NOMO-1 (cell line): ENCODE measurements around the gene RGMA.

Experiments used
- DNase-seq, 2 experiments: peaks; one replicate each; lab custom pipeline; 2025; ENCODE audit not compliant: unreplicated experiment in 2 of 2; lab: John Stamatoyannopoulos, UW

Gene RGMA, protein sequence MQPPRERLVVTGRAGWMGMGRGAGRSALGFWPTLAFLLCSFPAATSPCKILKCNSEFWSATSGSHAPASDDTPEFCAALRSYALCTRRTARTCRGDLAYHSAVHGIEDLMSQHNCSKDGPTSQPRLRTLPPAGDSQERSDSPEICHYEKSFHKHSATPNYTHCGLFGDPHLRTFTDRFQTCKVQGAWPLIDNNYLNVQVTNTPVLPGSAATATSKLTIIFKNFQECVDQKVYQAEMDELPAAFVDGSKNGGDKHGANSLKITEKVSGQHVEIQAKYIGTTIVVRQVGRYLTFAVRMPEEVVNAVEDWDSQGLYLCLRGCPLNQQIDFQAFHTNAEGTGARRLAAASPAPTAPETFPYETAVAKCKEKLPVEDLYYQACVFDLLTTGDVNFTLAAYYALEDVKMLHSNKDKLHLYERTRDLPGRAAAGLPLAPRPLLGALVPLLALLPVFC

DNA sequence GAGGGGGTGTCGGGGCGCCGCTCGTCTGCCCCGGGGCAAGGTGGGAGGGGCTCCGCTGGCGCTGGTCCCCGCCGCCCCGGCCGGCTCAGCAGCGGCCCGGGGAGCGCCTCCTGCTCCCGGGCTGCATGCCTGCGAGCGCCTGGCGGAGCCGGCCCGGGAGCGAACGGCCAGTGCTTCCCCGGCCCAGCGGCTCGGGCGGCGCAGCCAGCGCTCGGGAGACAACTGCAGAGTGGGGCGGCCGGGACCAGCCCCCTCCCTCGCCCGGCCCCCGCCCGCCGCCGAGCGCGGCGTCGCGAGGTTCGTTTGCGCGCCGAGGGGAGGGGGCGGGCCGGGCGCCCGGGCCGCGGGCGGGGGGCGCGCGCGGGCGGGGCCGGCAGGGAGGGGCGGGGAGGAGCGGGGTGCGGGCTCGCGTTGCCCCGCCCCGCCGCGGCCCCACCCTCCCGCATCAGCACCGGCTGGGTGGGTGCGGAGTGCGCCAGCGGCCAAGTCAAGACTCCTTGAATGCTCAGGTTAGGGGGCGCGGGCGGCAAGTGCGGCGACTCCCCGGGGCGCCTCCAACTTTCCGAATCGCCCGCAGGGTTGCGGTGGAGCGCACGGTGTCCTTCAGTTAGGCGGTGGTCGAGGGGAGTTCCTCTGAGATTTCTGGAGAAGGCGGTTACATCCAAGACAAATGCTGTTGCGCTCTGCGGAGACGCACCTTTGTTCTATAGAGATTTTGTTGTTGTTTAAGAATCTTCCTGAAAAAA lies at the start of gene RGMA:
TSS of gene RGMA (minus strand) at position 231 of the 746 bp plus-strand sequence. CDS start 279 bp downstream, outside the sequence.
- peak in 1 of 2 experiments; percentile 12 for DNase-seq

DNA sequence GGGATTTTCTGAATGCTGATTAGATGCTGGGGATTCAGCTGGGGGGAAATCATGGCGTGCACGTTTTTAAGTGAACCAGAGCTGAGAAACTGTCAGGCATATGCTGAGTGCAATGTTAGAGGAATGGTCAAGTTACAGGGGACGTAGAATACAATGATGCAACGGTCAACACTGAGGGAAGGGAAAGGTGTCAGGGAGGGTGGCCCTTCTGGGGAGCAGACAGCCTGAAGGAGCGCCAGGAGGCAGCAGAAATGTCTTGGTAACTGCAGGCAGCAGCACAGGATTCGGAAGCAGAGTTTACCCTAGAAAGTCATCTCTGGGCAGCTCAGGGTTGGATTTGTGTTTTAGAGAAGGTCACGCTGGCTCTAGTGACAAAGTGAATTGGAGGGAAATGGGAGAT lies 47.6 kb upstream of the RGMA start:
- DNase-seq, result no peak

DNA sequence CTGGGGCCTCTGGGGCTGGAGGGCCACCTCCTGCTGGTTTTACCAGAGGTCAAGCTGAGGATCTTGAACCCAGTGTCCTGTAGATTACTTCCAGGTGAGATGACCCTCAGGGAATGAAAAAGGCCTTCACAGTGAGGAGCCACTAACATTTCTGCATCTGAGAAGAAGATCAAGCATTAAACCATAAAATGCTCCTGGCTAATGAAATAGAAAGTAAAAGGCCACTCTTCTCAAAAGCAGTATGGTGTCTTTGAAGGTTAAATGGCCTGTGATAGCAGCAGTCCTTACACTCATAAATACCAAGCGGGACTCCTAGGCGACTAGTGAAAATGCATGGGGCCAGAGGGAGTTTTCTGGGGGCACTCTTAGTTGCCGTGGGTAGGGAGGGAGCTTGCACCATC lies 47.0 kb upstream of the RGMA start:
- no peak for DNase-seq

DNA sequence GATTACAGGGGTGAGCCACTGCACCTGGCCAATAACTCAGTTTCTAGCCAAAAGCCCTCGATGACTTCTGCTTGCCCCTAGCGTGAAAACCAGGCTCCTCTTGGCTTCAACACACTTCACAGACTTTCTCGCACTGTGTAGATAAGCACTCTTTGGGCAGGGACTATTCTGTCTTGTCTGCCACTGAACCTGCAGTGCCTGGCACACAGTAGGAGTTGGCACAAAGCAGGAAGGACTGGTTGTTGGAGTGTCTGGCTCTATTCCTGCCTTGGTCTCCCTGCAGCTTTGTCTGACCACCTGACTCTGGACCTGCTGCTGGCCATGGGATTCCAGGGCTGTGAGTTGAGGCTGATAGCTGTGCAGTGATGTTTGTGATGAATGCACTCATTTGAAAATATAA lies 46.4 kb upstream of the RGMA start:
- no peak for DNase-seq

DNA sequence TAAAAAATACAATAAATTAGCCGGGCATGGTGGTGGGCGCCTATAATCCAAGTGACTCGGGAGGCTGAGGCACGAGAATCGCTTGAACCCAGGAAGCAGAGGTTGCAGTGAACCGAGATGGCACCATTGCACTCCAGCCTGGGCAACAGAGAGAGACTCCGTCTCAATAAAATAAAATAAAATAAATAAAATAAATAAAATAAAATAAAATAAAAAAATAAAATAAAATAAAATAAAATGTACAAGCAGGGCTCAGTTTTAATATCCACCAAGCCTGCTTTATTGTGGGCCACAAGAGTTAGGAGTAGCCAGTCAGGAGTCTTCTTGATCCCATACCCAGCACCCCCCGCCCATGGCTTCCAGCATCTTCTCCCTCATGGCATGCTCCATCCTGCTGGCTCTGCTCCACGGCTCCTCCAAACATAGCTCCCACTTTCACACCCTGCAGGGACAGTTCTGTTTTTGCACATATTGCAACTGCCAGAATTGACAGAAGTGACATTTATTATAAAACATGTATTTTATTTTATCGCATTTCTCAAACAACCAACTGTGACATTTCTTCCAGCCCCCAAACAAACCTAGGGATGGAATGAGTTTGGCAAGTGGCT lies 42.6 kb upstream of the RGMA start:
- DNase-seq, result no peak

DNA sequence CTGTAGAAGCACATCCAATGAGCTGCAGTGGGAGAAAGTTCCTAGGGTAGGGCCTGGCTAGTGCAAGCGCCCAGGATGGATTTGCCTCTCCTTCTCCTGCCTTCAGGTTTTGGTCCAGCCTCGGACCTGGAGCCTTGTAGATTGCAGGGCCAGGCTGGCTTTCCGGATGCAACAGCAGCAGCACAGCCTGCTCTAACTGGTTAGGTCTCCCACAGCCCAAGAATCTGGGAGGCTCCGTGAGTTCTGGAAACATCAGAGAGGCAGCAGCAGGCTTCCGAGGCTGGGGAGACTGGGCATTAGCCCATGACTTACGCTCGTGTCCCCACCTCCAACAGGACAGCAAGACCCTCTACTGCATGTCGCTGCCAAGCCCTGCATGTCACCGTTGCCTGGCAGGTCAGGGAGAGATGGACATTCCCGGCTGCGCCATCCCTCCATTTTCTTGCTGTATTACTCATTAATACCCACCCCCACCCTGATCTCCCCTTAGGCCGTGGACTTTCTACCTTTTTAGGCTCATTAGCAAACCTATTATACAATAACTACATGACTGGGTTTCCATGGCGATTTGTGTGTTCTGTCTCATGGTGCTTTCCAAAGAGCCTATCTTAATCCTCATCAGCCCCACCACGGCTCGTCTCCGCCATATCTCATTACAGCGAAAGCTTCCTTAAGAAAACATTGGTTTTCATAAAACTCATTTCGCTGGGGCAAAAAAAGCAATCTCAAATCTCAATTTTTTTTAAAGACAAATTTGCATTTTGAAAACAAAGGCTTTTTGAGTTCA lies 40.9 kb upstream of the RGMA start:
- DNase-seq, result no peak

DNA sequence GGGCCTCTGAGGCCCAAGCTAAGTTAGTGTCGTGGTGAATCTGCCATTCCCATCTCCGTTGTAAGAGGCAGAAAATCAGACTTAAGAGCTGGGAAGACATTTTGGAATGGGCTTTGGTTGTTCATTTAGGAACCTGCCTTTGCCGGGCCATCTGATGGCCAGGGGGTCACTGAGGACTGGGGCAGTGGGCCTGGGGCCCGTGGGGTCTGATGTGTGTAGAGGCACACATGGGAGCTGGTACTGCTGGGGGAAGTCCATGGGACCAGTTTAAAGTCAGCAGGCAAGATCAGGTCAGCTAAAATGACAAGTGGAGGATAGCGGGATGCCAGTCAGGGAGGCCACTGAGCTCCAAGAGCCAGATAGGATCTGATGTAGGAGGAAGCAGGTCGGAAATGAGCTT lies 38.3 kb upstream of the RGMA start:
- DNase-seq, result no peak

DNA sequence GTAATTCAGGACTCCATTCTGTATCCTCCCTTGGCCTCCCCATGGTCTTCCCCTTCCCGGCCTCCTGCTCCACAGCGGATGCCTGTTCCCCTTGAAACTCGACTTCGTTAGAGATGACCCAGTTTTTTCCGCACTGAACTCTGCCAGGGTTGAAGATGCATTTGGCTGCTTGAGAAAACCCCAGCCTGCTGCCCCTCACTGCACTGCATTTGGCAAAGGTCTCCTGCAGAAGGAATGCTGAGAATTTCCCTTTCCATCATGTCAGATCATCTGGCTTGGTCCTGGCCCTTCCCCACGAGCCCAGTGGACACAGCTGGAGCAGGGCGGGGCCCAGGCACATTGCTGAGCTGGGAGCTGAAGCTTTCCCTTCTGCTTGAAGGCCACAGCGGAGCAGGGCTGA lies 37.6 kb upstream of the RGMA start:
- DNase-seq, result no peak

DNA sequence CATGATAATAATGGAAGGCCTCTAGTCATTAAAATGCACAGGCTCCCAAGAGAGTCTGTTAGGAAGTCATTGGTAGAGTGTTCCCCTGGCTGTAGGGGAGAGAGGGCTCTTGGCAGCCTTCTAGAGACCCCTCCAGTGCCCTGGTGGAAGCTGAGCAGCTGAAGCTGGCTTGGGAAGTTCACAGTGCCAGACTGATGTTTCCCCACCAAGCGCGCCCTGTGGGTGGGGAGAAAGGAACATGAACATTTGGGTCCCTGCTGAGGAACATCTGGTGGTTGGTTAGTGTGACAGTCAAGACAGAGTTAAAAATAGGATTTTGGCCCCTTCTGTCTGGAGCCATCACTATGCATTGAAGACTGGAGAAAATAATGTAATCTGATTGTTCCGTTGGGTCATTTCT lies 37.1 kb upstream of the RGMA start:
- no peak for DNase-seq

DNA sequence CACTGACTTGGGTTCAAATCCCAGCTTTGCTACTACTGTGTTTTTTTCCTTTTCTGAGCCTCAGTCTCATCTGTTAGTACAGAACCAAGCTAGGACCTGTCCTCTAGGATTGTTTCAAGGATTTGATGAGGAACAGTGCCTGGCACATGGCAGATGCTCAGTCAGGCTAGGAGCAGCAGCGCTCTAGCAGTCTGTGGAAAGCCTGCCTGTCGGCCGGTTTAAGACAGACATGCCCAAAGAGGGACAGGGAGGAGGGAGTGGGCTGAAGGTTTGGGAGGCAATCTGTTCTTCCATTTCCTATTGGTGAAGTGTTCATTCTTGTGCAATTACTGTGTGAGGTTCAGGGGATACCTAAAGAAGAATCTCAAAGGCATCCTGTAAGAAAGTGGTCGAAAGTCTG lies 35.1 kb upstream of the RGMA start:
- DNase-seq, result no peak

DNA sequence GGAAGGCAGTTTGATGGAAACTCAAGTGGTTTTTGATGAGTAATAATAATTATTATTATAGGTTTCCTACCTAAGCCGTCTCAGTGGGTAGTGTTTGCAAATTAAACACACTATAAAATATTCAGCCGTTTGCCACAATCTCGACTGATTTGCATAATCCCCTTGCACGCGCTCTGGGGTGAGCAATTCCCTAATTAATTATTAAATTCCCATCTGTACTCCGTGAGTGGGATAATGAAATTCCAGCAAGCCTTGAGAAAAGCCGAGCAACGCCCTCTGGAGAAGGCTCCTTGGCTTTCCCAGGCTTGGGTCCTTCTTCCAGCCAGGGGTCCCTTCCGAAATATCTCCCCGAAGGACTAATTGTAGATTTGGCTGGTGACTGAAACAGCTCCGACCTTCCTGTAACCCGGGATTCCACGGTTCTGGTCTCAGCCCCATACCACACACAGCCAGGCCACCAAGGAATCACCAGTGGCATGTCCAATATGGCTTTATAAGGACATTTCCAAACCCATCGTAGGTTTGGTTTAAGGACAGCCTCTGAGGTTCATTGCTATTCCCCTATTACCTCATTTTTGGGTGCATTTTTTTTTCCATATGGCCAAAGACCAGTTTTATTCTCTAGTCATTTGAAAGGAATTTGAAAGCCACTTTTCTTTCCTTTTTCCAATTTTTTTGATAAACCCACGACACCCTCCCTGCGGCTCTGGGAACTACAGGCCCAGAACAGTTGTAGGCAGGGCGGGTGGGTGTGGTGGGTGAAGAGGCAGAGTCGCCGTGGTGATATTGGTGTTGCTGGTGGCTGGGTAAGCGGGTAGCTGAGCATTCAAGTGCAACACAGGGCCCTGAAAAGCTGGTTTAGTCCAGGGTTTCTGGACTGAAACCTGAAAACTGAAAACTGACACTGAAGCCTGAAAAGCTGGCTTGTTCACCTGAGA lies 33.2 kb upstream of the RGMA start:
- DNase-seq, result no peak

DNA sequence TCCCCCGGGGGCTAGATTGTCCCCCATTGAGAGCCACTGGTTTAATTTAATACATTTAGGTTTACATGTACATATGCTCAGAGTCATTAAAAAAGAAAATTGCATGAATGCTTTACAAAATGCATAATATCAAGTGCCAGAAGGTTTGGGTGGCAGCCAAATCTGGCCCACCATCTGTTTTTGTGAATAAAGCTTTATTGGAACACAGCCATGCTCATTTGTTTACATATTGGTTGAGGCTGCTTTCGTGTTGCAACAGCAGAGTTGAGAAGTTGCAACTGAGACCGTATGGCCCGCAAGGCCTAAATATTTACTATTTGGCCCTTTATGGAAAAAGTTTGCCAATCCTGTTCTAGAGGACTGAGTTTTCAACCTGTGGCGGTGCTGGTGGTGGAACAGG lies 32.1 kb upstream of the RGMA start:
- DNase-seq, result no peak

DNA sequence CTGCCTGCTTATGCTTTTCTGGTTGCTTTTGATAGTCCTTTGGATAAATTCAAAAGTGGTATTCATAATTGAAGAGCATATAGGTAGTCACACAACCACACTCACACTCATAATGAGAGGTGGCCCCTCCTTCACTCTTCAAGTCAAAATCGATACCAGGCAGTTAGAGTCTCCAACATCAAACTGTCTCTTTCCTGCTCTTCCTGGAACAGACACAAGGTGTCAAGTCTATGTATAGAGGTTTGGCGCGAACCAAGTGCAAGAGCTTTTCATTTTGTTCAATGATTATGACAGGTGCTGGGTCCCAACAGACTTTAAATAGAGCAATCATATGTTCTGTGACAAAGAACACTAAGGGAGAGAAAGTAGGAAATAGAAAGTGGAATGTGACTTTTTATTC lies 29.9 kb upstream of the RGMA start:
- no peak for DNase-seq

DNA sequence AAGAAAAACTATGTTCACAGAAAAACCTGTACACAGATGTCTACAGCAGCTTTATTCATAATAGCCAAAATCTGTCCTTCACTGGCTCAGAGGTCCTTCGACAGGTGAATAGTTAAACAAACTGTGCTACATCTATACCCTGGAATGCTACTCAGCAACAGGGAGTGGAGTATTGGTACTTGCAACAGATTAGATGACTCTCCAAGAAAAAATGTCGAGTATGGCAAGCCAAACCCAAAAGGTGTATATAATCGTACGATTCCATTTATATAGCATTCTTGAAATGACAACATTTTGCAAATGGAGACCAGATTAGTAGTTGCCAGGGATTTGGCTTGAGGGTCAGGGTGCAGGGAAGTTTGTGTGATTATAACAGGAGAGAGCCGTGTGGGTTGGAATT lies 22.4 kb upstream of the RGMA start:
- no peak for DNase-seq

DNA sequence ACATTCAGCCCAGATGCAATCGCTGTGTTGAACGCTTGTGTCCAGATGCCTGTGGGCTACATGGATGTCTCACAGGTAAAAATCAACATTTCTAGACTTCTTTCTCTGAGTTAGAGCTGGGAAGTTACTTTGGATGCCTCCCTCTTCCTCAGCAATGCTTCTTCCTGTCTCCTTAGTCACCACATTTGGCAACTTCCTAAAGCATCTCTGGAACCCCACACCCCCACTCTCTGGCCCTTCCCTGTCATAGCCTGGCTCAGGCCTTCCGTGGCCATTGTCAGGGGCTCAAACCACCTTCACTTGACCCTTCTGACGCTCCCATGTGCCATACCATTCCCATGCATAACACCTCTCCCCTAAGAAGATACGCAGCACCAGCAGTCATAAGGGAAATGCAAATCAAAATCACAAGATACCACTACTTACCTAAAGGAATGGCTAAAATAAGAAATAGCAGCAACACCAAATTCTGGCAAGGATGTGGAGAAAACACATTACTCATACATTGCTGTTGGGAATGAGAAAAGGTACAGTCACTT lies 21.6 kb upstream of the RGMA start:
- DNase-seq, result no peak

DNA sequence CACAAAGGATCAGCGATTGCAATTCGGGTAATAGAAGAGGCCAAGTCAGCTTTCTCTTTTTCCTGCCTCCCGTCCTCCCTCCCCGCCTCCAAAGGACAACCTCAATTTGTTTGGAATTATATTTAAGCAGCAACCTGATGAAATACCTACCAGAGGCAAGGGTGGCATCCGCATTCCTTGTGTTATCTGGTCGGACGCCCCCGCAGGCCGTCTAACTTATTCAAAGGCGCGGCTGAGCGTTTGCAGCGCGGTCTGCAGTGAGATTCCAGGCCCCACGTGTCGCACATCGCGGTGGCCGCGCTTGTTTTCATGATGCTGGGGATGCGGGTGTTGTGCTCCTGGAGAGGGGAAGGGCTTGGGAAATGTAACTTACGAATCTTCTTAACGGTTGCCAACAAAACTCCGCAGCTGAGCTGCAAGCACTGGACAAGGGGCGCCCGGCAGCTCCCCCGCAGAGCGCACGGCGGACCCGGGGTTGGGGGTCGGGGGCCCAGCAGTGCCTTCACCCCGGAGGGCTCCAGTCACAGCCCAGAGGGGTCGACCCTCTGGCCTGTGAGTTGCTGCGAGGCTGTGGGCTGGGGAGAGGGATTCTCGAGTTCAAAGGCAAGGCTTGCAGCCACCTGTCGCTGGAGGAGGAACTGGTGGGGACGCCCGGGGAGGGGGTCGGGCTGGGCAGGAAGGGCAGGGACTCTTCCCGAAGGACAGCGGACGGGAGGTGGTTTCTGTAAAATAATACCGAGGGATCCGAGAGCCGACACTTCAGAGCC lies 20.5 kb upstream of the RGMA start:
- DNase-seq, result no peak

DNA sequence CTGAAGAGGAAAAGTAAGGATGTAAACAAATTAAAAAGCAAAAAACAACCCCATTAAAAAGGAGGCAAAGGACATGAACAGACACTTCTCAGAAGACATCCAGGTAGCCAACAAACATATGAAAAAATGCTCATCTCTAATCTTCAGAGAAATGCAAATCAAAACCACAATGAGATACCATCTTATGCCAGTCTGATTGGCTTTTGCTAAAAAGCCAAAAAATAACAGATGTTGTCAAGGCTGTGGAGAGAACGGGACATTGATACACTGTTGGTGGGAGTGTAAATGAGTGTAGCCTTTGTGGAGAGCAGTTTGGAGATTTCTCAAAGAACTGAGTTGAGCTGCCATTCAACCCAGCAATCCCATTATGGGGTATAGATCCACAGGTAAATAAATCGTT lies 18.6 kb upstream of the RGMA start:
- no peak for DNase-seq

DNA sequence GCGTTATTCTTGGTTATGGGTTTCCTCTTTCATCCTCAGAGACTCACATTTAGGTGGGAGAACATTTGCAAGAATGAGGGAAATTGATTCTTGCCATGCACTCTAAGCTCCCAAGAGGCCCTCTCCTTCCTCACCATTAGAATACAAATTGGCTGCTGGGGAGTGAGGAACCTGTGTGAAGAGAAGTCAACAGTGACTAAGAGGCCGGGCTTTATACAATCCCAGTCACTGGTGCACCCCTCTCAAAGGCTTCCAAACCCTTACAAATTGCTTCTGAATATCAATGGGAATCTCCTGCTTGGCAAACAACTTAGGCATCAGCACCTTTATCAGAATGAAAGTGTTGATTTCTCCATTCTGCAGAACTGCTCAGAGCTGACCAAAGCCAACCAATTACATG lies 16.5 kb upstream of the RGMA start:
- DNase-seq, result no peak

DNA sequence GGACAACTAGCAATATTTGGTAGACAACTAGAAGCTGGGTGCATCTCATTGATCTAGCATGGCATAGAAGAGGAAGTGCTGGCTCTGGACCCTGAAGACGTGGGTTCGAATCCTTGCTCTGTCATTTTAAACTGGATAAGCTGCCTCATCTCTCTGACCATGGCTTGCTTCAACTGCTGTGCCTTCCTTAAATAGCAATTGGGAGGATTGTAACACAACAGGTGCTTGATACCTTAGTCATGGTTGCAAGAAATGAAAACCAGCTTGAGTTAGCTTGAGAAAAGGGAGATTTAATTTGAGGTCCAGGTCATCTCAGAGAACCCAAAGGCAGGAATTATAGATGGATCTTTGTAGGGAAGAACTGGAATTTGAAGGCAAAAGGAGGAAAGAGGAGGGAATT lies 14.8 kb upstream of the RGMA start:
- DNase-seq, result no peak
